HG03520 (cell line): Measurements from ENCODE around the gene NOP53.
"Not testable (repeated sequence)": the region's sequence is repeated elsewhere in the genome, so short reads cannot be mapped to it uniquely, and the experiment has no call there.

Experiments
- ATAC-seq: cut with Tn5 transposase; IDR thresholded peaks from one replicate; pipeline ENCODE4 v1.9.1; 2021; ENCODE audit warnings: mild to moderate bottlenecking, moderate library complexity; ENCODE audit not compliant: unreplicated experiment

NOP53 gene

DNA sequence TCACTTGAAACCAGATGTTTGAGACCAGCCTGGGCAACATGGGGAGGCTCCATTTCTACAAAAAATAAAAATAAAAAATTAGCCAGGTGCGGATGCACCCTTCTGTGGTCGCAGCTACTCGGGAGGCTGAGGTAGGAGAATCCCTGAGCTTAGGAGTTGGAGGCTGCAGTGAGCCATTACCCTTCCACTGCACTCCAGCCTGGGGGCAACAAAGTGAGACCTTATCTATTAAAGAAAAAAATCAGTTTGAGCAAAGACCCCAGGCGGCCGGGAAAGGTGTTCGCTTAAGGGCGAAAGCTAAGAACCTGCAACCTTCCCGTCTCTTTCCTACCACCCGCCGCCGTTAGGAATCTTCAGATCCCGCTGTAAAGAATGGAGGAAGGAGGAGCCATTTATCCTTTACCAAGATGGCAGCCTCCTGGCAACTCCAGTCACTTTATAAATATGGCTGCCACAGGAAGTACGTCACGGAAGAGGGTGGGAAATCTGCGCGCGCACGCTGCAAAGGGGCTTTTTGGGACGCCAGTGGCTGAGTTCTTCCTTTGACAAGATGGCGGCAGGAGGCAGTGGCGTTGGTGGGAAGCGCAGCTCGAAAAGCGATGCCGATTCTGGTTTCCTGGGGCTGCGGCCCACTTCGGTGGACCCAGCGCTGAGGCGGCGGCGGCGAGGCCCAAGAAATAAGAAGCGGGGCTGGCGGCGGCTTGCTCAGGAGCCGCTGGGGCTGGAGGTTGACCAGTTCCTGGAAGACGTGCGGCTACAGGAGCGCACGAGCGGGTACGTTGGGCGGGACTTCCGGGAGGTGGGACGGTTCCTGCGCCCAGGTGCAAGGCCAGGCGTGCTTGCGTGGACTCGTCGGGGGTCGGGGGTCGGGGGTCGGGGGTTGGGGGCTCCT is at the start of gene NOP53:
Gene NOP53, plus strand, starts transcription at position 537 of the 892 bp plus-strand sequence. Its CDS starts 14 bp downstream, at position 551.
- ATAC-seq = peak; percentile 69

DNA sequence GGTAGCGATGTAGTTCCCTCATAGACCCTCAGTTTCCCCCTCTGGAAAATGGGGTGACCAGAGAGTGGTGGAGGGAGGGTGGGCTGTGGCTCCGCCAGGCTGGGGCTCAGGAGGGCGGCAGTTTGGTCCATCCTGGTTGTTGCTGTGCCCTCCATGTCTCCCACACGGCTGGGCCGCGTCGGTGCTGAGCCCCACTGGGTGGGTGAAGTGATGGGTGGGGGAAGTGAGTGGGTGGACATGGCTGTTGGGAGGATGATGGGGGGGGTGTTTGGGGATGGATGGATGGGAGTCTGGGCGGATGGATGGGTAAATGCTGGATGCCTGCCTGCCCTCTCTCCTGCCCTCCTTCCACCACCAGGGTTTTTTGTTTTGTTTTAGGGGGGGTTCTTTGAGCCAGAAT is 48.7 kb upstream of the NOP53 start:
- no peak for ATAC-seq

DNA sequence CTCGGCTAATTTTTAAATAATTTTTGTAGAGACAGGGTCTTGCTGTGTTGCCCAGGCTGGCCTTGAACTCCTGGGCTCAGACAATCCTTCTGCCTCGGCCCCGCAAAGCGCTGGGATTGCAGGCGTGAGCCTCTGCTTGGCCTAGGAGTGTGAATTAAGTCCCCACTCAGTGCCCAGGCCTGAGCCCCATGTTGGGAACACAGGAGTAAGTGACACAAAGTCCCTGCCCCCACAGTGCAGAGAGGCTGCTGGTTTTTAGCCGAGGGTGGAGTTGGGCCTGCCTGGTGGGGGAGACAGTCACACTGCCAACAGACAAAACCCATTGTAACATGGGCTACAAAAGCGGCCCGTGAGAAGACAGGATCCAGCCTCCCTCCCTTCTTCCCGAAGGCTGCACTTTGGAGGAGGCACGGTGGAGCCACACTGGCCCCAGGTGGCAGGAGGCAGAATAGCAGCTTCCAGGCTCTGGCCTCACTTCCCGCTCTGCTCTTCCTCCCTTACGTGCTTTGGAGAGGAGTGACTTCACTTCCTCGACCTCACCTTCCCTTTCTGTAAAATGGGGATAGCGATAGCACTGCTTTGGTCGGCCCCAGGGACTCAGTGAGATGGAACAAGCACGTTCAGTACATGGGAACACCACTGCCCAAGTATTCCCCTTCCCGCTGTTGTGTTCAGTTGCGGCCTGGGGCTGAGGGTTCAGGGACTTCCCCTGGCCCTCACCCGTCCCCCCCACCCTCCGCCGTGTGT is 47.3 kb upstream of the NOP53 start:
- ATAC-seq = no peak

DNA sequence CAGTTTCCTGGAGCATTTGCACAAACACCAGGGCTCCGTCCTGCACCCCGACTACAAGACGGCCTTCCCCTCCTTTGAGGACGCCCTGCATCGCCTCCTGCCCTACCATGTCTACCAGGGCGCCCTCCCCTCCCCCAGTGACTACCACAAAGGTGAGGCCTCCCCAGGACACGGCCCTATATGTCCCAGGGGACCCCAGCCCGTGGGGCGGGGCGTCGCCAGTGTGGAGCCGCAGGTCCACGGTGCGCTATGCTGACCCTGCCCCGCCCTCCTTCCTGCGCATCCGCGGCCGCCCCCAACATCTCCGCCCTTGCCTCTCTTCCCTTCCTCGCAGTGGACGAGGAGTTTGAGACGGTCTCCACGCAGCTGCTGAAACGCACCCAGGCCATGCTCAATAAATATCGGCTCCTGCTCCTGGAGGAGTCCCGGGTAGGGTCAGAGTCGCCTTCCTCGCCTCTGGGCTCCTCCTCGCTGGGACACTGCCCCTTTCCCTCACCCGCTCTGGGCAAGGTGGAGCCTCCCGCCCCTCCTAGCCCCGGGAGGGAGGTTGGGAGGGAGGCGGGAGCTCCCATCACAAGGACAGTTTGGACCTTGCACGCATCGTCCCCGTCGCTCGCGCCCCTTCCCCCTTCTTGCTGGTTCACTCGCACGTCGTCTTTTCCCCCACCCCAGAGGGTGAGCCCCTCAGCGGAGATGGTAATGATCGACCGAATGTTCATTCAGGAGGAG is 46.6 kb upstream of the NOP53 start:
- ATAC-seq = no peak

DNA sequence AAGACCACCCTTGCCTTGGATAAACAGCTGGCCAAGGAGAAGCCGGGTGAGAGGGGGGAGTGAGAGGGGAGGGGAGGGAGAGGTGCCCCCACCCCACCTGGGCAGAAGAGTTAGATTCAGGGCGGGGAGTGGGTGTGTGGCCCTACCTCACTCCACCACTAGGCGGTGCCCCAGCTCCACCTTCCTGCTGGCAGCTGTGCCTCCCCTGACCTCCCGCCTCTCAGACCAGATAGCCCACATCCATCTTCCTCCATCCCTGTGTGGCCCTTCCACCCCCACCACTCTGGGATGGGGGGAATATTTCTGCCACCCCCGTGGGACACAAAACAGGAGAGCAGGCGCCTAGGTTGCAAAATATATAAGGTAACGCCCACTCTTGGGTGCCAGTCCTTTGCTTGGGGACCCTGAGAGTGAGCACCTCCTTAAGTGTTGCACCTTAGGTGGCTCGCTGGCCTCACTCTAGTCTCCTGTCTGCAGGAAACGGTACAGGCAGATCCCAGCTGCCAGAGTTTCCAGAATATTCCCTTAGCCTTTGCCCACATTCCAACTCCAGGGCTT is 45.9 kb upstream of the NOP53 start:
- no peak for ATAC-seq

DNA sequence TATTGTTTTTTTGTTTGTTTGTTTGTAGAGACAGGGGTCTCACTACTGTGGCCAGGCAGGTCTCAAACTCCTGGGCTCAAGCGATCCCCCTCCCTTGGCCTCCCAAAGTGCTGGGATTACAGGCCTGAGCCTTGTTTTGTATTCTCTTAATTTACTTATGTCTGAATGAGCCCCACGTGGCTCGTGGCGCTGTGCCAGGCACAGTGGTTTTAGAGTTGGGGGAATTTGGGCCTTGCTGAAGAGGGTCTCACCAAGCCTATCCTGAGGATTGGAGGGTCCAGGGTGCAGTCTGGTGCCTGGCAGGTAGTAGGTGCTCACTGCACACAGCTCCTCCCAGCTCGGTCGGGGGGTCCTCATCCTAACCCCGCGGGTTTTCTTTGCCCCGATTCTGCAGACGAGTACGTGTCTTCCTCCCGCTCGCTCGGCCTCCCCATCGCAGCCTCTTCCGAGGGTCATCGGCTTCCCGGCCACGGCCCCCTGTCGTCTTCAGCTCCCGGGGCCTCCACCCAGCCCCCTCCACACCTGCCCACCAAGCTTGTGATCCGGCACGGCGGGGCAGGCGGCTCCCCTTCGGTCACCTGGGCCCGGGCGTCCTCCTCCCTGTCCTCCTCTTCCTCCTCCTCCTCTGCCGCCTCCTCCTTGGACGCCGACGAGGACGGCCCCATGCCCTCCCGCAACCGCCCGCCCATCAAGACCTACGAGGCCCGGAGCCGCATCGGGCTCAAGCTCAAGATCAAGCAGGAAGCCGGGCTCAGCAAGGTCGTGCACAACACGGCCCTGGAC is 44.2 kb upstream of the NOP53 start:
- ATAC-seq = no peak

DNA sequence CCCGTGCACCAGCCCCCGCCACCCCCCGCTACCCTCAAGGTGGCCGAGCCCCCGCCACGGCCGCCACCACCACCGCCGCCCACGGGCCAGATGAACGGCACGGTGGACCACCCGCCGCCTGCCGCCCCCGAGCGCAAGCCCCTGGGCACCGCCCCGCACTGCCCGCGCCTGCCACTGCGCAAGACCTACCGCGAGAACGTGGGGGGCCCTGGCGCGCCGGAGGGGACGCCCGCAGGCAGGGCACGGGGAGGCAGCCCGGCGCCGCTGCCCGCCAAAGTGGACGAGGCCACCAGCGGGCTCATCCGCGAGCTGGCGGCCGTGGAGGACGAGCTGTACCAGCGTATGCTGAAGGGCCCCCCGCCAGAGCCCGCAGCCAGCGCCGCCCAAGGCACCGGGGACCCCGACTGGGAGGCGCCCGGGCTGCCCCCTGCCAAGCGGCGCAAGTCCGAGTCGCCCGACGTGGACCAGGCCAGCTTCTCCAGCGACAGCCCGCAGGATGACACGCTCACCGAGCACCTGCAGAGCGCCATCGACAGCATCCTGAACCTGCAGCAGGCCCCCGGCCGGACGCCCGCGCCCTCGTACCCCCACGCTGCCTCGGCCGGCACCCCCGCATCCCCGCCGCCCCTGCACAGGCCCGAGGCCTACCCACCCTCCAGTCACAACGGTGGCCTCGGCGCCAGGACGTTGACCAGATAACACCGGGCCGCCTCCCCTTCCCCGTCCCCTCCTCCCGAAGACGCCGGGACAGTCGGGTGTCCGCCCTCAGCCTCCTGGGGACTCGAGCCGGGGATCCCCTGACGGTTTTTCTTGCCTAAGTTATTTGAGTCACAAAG is 43.4 kb upstream of the NOP53 start:
- ATAC-seq = no peak

DNA sequence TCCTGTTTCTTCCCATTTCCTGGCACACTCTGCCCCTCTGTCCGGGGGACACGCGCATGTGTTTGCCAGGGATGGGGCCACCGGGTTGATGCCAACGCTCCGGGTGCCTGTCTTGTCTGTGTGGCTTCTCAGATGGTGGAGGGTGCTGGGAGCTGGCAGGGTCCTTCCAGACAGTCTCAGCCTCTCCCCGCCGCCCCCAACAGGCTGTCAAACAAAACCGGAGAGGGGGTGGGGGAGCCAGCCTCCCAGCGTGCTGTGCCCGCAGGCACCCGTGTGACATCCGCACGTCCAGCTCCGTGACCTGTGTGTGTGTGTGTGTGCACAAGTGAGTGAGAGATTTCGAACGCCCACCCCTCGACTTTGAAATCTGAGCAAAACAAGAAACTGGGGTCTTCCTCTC is 42.7 kb upstream of the NOP53 start:
- ATAC-seq = no peak

DNA sequence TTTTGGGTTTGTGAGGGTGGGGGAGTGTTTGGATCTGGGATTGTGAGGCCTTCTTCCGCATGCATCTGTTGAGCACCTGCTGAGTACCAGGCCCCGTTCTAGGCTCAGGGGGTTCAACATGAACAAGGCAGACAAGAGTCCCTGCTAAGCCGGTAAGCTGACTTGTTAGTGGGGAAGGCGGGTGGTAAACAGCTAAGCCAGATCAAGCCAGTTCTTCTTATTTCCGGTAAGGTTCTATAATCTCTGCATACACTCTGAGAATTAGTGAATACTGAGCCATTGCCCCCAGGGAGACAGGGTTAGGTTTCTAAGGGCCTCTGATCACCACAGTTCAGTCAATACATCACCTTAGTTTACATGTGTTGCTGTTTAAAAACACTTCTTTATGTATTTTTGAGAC is 42.0 kb upstream of the NOP53 start:
- ATAC-seq = no peak

DNA sequence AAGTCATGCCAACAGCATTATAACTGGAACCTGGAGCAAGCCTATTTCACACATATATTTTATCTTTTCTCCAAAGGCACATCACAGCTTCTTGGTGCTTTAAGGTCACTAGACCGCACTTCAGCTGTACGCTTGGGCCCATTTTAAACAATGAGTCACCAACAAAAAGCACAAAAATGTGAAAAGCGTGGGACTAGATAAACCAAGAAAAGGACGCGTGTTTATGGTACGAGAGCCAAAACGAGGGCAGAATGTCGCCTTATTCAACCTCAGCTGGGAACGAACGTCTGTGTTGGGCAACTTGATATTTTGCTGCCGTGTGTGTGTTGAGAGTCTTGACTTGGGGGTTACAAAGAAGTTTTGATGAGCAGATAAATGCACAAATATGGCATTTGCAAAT is 41.3 kb upstream of the NOP53 start:
- ATAC-seq = no peak

DNA sequence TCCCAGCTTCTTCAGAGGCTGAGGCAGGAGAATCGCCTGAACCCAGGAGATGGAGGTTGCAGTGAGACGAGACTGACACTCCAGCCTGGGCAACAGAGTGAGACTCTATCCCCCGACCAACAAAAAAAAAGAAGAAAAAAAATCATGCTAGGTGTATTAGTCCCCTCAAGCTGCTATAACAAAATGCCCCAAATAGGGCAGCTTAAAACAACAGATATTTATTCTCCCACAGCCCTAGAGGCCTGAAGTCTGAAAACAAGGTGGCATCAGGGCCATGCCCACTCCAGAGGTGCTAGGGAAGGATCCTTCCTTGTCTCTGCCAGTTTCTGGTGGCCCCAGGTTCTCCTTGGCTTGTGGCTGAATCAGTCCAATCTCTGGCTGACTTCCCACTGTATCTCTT is 40.7 kb upstream of the NOP53 start:
- no peak for ATAC-seq

DNA sequence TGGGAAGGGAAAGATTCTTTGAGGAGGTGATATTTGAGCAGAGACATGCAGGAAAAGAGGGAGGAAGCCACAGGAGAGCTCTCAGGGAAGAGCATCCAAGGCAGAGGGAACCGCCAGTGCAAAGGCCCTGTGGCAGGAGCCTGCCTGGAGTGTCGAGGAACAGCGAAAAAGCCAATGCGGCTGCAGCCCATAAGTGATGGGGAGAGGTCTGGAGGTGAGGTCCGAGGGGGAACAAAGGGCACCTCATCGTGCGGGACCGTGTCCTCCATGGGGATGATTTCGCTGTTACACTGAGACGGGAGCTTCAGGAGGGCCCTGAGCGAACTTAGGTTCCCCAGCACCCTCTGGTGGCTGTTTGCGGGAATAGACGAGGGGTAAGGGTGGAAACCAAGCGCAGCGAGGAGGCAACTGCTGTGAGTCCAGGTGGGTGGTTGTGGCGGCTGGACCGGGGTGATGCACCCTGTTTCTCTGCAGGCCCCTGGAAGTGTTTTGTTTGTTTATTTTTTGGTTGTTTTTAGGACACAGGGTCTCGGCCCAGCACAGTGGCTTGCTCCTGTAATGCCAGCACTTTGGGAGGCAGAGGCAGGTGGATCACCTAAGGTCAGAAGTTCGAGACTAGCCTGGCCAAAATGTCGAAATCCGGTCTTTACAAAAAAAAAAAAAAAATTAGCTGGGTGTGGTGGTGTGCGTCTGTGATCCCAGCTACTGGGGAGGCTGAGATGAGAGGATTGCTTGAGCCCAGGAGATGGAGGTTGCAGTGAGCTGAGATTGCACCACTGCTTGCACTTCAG is 38.0 kb upstream of the NOP53 start:
- no peak for ATAC-seq

DNA sequence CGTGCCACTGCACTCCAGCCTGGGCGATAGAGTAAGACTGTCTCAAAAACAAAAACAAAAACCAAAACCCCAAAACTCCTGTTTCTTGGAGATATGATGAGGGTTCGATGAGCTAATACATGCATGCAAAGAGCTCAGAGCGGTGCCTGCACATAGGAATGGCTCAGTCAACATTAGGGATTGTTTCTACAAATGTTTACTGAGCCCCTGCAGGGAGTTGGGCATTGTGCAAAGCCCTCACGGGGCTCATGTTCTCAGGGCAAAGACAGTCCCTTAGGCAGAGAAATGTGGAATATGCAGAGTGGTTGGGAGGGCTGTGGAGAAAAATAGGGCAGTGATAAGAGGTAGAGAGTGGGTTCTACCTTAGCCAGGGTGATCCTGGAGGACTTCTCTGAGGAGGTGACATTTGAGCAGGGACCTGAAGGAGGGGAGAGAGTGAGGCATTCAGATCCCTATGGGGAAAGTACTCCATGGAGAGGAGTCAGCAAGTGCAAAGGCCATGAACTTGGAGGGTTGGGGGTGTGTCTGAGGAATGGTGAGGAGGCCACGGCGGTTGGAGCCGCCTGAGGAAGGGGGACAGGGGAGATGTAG is 33.6 kb upstream of the NOP53 start:
- ATAC-seq = no peak

DNA sequence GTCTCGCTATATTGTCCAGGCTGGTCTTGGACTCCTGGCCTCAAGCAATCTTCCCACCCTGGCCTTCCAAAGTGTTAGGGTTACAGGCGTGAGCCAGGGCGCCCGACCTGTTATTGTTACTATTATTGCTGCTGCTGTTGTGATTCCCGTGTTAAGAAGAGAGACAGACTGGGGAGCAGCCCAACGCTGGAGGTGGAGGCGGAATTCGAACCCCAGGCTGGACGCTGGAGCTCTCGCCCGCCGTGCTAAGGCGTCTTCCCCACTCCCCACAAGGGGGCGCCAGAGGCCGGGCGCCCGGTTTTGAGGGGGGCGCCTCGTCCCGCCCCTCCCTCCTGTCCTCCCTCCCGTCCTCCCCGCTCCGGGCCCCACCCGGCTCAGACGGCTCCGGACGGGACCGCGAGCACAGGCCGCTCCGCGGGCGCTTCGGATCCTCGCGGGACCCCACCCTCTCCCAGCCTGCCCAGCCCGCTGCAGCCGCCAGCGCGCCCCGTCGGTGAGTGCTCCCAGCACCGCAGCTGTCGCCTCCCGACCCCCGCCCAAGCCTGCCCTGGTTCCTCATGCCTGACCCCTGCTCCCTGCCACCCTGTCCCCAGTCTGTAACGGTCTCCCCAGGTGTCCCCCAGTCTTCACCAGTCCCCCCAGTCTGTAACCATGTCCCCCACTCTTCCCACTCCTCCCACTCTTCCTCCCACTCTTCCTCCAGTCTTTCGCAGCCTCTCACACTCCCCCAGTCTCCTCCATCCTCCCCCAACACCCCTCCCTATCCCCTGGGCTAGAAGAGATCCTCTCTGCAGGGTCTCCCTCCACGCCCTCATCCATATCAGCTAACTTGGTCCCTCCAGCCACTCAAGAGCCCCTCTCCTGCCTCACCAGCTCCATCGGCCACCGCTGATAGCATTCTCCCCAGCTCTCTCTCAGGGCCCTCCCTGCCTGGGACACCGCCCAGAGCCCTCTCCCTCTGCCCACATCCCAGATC is 32.0 kb upstream of the NOP53 start, which contains the start of gene EHD2:
Gene EHD2, plus strand, starts transcription at position 377 of the 976 bp plus-strand sequence. CDS start 3,191 bp downstream, outside the sequence.
- ATAC-seq = no peak

DNA sequence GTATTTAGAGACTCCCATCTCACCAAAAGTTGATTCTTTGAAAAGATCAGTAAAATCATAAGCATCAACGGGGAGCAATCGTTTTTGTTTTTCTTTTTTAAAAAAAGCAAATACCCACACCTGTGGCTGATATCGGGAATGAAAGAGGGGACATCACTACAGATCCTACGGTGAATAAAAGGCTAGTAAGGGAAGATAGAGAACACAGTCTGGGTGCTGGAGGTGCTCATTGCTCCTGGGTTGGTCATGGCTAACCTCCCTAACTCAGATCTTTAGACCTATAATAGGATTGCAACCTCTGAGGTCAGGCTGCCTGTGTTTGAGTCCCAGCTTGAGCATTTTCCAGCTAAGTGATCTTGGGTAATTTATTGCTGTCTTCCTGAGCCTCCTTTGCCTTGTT is 31.0 kb upstream of the NOP53 start:
- no peak for ATAC-seq

DNA sequence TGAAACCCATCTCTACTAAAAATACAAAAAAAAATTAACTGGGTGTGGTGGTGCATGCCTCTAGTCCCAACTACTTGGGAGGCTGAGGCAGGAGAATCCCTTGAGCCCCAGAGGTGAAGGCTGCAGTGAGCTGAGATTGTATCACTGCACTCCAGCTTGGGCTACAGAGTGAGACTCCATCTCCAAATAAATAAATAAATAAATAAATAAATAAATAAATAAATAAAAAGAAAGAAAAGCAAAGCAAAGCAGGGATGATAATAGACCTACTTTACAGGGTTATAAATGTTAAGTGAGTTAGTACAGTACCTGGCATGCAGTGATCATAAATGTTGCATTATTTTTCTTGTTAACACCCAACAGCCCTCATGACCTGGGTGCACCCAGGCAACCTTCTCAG is 30.5 kb upstream of the NOP53 start:
- not testable (repeated sequence) for ATAC-seq
